ENCODE results near the gene ZNF540. TPM values are rescaled to one million over a fixed set of nuclear protein-coding genes. Genes with fewer than 3 reads are reported as not detected.
A peak's percentile ranks its signal among the peaks of the same experiment; 100 is the strongest.

ZNF540 gene
- total and polyA plus RNA-seq, 9 of the 15 experiments (the other 6 are each of a cell fraction or from before 2014, with no cell fraction given) = 0.20 to 0.95 (median 0.44) TPM

DNA sequence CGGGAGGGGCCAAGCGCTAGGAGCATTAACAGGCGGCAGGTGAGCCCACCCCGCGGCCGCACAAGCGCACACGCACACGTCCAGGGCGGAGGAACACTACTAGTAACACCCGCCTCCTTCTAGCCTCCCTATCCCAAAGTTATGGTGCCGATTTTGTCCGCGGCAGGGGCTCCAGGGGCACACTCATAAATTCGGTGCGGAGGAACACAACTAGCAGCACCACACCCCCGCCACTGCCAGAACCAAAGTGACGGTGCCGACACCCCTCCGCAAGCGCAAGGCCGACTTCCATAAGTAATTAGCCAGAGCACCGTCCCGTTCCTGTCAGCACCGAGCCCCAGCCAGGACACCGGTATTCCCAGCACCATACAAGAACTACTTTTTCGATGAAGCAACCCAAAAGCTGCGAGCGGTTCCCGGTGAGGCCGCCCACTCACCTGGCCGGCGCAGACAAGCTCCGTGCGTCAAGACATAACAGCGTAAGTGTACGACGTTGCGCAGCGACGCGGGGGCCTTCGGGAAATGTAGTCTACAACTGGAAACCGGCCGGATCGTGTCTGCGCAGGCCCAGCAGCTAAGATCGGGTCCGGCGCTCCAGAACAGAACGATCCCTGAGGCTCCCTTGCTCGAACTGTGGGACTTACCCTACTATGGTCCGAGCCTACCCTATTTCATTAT lies at the start of gene ZNF540, which contains the start of gene ZNF571 (continued):
- TF ChIP-seq ZNF324 (CRISPR knock-in tag; IDR thresholded peaks at IDR 0.05) (no peak), MAFG (tag; conservative IDR thresholded peaks at IDR 0.05) (no peak), ATF3 (IDR thresholded peaks at IDR 0.05) (peak; percentile 81), ATF3 (CRISPR knock-in tag; conservative IDR thresholded peaks at IDR 0.05) (no peak), KLF13 (tag; IDR thresholded peaks at IDR 0.05; ENCODE audit: borderline replicate concordance, low read depth) (peak; percentile 56; the same call in 1 of the 2 replicates), AFF1 (IDR thresholded peaks at IDR 0.05; ENCODE audit: low read depth in 1 of 2, partially characterized antibody in 2 of 2) (peak in 1 of 2 experiments; percentile 85), GABPA (tag; conservative IDR thresholded peaks at IDR 0.05; ENCODE audit: low read depth) (no peak), TFE3 (CRISPR knock-in tag; IDR thresholded peaks at IDR 0.05) (no peak), RCOR1 (IDR thresholded peaks at IDR 0.05; ENCODE audit: borderline replicate concordance in 1 of 2, low read depth in 2 of 2, low read length in 2 of 2) (no peak)
- TF ChIP-seq, protein P1, sequence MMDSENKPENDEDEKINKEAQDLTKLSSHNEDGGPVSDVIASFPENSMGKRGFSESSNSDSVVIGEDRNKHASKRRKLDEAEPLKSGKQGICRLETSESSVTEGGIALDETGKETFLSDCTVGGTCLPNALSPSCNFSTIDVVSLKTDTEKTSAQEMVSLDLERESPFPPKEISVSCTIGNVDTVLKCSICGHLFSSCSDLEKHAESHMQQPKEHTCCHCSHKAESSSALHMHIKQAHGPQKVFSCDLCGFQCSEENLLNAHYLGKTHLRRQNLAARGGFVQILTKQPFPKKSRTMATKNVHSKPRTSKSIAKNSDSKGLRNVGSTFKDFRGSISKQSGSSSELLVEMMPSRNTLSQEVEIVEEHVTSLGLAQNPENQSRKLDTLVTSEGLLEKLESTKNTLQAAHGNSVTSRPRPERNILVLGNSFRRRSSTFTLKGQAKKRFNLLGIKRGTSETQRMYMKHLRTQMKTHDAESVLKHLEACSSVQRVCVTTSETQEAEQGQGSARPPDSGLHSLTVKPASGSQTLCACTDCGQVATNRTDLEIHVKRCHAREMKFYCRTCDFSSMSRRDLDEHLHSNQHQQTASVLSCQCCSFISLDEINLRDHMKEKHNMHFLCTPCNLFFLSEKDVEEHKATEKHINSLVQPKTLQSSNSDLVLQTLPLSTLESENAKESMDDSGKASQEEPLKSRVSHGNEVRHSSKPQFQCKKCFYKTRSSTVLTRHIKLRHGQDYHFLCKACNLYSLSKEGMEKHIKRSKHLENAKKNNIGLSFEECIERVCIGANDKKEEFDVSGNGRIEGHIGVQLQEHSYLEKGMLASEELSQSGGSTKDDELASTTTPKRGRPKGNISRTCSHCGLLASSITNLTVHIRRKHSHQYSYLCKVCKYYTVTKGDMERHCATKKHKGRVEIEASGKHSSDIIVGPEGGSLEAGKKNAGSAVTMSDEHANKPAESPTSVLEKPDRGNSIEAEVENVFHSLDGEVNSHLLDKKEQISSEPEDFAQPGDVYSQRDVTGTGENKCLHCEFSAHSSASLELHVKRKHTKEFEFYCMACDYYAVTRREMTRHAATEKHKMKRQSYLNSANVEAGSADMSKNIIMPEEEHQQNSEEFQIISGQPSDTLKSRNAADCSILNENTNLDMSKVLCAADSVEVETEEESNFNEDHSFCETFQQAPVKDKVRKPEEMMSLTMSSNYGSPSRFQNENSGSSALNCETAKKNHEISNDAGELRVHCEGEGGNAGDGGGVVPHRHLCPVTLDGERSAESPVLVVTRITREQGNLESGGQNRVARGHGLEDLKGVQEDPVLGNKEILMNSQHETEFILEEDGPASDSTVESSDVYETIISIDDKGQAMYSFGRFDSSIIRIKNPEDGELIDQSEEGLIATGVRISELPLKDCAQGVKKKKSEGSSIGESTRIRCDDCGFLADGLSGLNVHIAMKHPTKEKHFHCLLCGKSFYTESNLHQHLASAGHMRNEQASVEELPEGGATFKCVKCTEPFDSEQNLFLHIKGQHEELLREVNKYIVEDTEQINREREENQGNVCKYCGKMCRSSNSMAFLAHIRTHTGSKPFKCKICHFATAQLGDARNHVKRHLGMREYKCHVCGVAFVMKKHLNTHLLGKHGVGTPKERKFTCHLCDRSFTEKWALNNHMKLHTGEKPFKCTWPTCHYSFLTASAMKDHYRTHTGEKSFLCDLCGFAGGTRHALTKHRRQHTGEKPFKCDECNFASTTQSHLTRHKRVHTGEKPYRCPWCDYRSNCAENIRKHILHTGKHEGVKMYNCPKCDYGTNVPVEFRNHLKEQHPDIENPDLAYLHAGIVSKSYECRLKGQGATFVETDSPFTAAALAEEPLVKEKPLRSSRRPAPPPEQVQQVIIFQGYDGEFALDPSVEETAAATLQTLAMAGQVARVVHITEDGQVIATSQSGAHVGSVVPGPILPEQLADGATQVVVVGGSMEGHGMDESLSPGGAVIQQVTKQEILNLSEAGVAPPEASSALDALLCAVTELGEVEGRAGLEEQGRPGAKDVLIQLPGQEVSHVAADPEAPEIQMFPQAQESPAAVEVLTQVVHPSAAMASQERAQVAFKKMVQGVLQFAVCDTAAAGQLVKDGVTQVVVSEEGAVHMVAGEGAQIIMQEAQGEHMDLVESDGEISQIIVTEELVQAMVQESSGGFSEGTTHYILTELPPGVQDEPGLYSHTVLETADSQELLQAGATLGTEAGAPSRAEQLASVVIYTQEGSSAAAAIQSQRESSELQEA (IDR thresholded peaks at IDR 0.05; ENCODE audit: low read depth) = no peak

Measured in K562 (cell line).